Measurements from ENCODE around the gene PFN4. TPM values are rescaled to one million over a fixed set of nuclear protein-coding genes. Genes with fewer than 3 reads are reported as not detected.

The PFN4 gene
- polyA plus RNA-seq, 2 of the 4 experiments (the other 2 are of a cell fraction), result 1.6 to 2.3 TPM

DNA sequence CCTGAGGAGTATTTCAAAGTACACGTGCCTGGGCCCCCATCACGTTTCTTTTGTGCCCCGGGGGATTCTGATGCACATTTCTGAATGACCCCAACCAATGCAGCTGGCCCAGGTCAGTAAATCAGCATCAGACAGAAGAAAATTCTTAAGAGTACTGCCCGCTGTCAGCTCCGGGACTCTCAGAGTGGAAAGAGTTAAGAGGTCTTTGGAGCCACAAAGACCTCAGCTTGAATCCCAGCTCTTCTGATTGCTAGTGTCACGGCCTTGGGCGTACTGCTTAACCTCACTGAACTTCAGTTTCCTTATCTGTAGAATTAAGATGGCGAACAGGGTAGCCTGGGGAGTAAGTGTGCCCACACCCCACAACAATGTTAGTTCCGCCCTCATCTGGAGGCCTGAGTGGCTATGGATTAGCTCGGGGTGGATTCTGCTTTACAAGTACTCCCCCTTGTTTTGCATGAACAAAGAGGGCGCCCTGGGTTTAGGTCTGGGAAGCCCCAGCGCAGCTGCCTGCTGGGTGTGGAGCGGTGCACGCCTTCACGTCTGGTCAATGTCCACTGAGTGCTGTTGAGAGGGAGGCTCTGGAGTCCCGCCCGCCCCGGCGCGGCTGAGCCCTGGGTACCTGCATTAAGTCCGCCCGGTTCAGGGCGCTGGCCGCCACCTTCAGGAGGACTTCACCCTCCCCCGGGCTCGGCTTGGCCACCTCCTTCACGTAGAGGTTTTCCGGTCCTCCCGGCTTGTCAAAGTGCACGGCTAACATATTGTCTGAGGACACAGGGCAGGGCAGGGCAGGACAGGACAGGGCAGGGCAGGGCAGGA, 39.4 kb downstream of the PFN4 start:
- peak overlapping the region; percentile 91 to 97 for H3K27ac ChIP-seq
- POLR2A ChIA-PET, result interaction anchor here (0.6 to 5.0 kb wide), 25 partner anchors 8 to 276 kb away, joined by 3 to 99 read pairs (median 4); partner anchors contain the start of genes ATAD2B, FAM228B, FKBP1B and ITSN2
- CTCF ChIA-PET, result interaction anchor here (0.5 to 5.9 kb wide), 83 partner anchors 8 to 854 kb away, joined by 3 to 90 read pairs (median 4); partner anchors contain the start of genes ATAD2B, FAM228B, FKBP1B and MFSD2B
- ATAC-seq (peak; percentile 85 to 87), FAIRE-seq (no peak), DNase-seq (ENCODE audit: low read depth in 1 of 2, low spot score in 1 of 2) (peak; percentile 92 to 98)
- WGBS (ENCODE audit: missing lambda C conversion rate), result 2% methylated on average over 30 of the region's 30 CpGs
- peak overlapping the region; percentile 65 for H3K4me3 ChIP-seq
- no peaks in the 10 kb centered on the region for H3K9me3 ChIP-seq
- peak overlapping the region; percentile 95 for H3K4me2 ChIP-seq
- H3K4me1 ChIP-seq, result peaks cover 27% of the 10 kb centered on the region
- no peak for TF ChIP-seq CBX2 (IDR thresholded peaks at IDR 0.05; ENCODE audit: borderline replicate concordance, low read depth)
- TF ChIP-seq, protein P1, sequence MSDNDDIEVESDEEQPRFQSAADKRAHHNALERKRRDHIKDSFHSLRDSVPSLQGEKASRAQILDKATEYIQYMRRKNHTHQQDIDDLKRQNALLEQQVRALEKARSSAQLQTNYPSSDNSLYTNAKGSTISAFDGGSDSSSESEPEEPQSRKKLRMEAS (IDR thresholded peaks at IDR 0.05), result peak; percentile 80
- peak; percentile 30; the same call in 1 of the 2 replicates for TF ChIP-seq ESRRA (IDR thresholded peaks at IDR 0.05; ENCODE audit: borderline replicate concordance, low read length)
- TF ChIP-seq, protein P2, sequence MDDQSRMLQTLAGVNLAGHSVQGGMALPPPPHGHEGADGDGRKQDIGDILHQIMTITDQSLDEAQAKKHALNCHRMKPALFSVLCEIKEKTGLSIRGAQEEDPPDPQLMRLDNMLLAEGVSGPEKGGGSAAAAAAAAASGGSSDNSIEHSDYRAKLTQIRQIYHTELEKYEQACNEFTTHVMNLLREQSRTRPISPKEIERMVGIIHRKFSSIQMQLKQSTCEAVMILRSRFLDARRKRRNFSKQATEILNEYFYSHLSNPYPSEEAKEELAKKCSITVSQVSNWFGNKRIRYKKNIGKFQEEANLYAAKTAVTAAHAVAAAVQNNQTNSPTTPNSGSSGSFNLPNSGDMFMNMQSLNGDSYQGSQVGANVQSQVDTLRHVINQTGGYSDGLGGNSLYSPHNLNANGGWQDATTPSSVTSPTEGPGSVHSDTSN (IDR thresholded peaks at IDR 0.05), result peak; percentile 52; the same call in 1 of the 2 replicates
- TF ChIP-seq NR3C1 (IDR thresholded peaks at IDR 0.05), result no peak
- TF ChIP-seq, protein P3, sequence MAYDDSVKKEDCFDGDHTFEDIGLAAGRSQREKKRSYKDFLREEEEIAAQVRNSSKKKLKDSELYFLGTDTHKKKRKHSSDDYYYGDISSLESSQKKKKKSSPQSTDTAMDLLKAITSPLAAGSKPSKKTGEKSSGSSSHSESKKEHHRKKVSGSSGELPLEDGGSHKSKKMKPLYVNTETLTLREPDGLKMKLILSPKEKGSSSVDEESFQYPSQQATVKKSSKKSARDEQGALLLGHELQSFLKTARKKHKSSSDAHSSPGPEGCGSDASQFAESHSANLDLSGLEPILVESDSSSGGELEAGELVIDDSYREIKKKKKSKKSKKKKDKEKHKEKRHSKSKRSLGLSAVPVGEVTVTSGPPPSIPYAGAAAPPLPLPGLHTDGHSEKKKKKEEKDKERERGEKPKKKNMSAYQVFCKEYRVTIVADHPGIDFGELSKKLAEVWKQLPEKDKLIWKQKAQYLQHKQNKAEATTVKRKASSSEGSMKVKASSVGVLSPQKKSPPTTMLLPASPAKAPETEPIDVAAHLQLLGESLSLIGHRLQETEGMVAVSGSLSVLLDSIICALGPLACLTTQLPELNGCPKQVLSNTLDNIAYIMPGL (CRISPR knock-in tag; IDR thresholded peaks at IDR 0.05; ENCODE audit: borderline replicate concordance), result no peak
- 0 out of 2 replicates have a peak, but pooled peaks have one; percentile 65 for TF ChIP-seq RARB (CRISPR knock-in tag; IDR thresholded peaks at IDR 0.05)
- no peak for TF ChIP-seq NPAS2 (CRISPR knock-in tag; IDR thresholded peaks at IDR 0.05; ENCODE audit: borderline replicate concordance)
- peak; percentile 77 for TF ChIP-seq POLR2A (IDR thresholded peaks at IDR 0.05; ENCODE audit: low read length)
- TF ChIP-seq NFE2L2 (conservative IDR thresholded peaks at IDR 0.05; ENCODE audit: low read length), result no peak
- no peak for TF ChIP-seq ZC3H11A (IDR thresholded peaks at IDR 0.05)
- TF ChIP-seq, protein P4, sequence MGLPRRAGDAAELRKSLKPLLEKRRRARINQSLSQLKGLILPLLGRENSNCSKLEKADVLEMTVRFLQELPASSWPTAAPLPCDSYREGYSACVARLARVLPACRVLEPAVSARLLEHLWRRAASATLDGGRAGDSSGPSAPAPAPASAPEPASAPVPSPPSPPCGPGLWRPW (IDR thresholded peaks at IDR 0.05), result no peak
- no peak for TF ChIP-seq CHD2 (IDR thresholded peaks at IDR 0.05; ENCODE audit: low read length, partially characterized antibody)
- peak in 1 of 2 experiments; percentile 29; a peak in 1 of 4 replicates for TF ChIP-seq CEBPB (IDR thresholded peaks at IDR 0.05)
- TF ChIP-seq HOXB5 (CRISPR knock-in tag; IDR thresholded peaks at IDR 0.05), result peak; percentile 43; the same call in 1 of the 2 replicates
- TF ChIP-seq CBX8 (IDR thresholded peaks at IDR 0.05), result no peak
- peak in 1 of 2 experiments; percentile 41; a peak in 2 of 5 replicates for TF ChIP-seq RAD21 (conservative IDR thresholded peaks at IDR 0.05 in 1 of 2, IDR thresholded peaks at IDR 0.05 in 1 of 2)
- TF ChIP-seq JUNB (IDR thresholded peaks at IDR 0.05), result no peak
- TF ChIP-seq SMC3 (IDR thresholded peaks at IDR 0.05), result no peak
- TF ChIP-seq MAZ (IDR thresholded peaks at IDR 0.05; ENCODE audit: borderline replicate concordance, low read depth, low read length), result 0 out of 2 replicates have a peak, but pooled peaks have one; percentile 5
- TF ChIP-seq, protein P5, sequence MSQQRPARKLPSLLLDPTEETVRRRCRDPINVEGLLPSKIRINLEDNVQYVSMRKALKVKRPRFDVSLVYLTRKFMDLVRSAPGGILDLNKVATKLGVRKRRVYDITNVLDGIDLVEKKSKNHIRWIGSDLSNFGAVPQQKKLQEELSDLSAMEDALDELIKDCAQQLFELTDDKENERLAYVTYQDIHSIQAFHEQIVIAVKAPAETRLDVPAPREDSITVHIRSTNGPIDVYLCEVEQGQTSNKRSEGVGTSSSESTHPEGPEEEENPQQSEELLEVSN (IDR thresholded peaks at IDR 0.05; ENCODE audit: borderline replicate concordance, low read depth), result peak; percentile 18; the same call in 1 of the 2 replicates
- no peak; the same call in 1 of the 2 replicates for TF ChIP-seq HOXA7 (CRISPR knock-in tag; IDR thresholded peaks at IDR 0.05)
- no peak for TF ChIP-seq FOSB (CRISPR knock-in tag; IDR thresholded peaks at IDR 0.05)
- no peak; the same call in 1 of the 2 replicates for TF ChIP-seq TFCP2L1 (CRISPR knock-in tag; IDR thresholded peaks at IDR 0.05)
- no peak for TF ChIP-seq EHF (CRISPR knock-in tag; IDR thresholded peaks at IDR 0.05)
- TF ChIP-seq ZNF302 (CRISPR knock-in tag; IDR thresholded peaks at IDR 0.05), result no peak
- TF ChIP-seq ZFP36 (IDR thresholded peaks at IDR 0.05; ENCODE audit: borderline replicate concordance, partially characterized antibody), result no peak
- no peak for TF ChIP-seq EHMT2 (IDR thresholded peaks at IDR 0.05; ENCODE audit: low read depth)
- TF ChIP-seq HOXB13 (CRISPR knock-in tag; IDR thresholded peaks at IDR 0.05; ENCODE audit: low read depth), result no peak
- TF ChIP-seq, protein P6, sequence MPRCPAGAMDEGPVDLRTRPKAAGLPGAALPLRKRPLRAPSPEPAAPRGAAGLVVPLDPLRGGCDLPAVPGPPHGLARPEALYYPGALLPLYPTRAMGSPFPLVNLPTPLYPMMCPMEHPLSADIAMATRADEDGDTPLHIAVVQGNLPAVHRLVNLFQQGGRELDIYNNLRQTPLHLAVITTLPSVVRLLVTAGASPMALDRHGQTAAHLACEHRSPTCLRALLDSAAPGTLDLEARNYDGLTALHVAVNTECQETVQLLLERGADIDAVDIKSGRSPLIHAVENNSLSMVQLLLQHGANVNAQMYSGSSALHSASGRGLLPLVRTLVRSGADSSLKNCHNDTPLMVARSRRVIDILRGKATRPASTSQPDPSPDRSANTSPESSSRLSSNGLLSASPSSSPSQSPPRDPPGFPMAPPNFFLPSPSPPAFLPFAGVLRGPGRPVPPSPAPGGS (IDR thresholded peaks at IDR 0.05), result no peak; the same call in 1 of the 3 replicates
- no peak for TF ChIP-seq JUN (IDR thresholded peaks at IDR 0.05)
- TF ChIP-seq RFX5 (IDR thresholded peaks at IDR 0.05), result no peak
- no peak for TF ChIP-seq HEYL (CRISPR knock-in tag; IDR thresholded peaks at IDR 0.05)
- no peak for TF ChIP-seq GATA3 (IDR thresholded peaks at IDR 0.05; ENCODE audit: borderline replicate concordance)
- no peak for TF ChIP-seq RCOR1 (IDR thresholded peaks at IDR 0.05; ENCODE audit: low read depth, low read length)
- TF ChIP-seq RNF2 (IDR thresholded peaks at IDR 0.05; ENCODE audit: borderline replicate concordance, low read depth), result no peak
- TF ChIP-seq MAFK (IDR thresholded peaks at IDR 0.05; ENCODE audit: partially characterized antibody), result no peak
- no peak for TF ChIP-seq HDAC2 (IDR thresholded peaks at IDR 0.05)
